ACHN (cell line): ENCODE data around the gene GJB3.
"Not testable (repeated sequence)": the region's sequence is repeated elsewhere in the genome, so short reads cannot be mapped to it uniquely, and the experiment has no call there.

ENCODE experiments used
- DNase-seq: peaks from one replicate; pipeline ENCODE4 v3.0.0-alpha.2; 2015
- in situ Hi-C: cut with HindIII; loops from 2 replicates; pipeline ENCODE4 v1.10.0; 2017; ENCODE audit warnings: low sequenced_read_pairs, low pct_ligation_motif_present, low pct_unique_long_range_greater_than_20kb

GJB3 gene

GRCh38 chr1:34757386-34757785 lies 23.6 kb upstream of the GJB3 start:
- in situ Hi-C loops, result no loop called here
- no peak for DNase-seq

DNA sequence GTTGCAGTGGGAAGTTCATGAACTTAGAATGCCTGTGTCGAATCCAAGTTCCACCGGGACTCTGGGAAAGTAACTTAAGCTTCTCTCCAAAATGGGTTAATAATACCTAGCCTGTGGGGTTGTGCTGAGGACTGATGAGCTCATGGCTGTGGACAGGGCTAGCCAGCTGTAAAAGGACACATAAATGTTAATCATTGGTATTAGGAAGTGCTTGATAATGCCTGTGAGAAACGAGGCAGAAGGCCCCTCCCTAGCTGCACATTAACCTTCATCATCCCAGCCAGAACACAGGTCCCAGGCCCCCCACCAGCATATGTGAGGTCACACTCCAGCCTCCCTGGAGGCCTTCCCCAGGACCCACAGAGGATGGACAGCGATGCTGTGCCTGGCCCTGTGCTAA lies 22.3 kb upstream of the GJB3 start:
- in situ Hi-C loops, result no loop called here
- DNase-seq, result peak; percentile 62

DNA sequence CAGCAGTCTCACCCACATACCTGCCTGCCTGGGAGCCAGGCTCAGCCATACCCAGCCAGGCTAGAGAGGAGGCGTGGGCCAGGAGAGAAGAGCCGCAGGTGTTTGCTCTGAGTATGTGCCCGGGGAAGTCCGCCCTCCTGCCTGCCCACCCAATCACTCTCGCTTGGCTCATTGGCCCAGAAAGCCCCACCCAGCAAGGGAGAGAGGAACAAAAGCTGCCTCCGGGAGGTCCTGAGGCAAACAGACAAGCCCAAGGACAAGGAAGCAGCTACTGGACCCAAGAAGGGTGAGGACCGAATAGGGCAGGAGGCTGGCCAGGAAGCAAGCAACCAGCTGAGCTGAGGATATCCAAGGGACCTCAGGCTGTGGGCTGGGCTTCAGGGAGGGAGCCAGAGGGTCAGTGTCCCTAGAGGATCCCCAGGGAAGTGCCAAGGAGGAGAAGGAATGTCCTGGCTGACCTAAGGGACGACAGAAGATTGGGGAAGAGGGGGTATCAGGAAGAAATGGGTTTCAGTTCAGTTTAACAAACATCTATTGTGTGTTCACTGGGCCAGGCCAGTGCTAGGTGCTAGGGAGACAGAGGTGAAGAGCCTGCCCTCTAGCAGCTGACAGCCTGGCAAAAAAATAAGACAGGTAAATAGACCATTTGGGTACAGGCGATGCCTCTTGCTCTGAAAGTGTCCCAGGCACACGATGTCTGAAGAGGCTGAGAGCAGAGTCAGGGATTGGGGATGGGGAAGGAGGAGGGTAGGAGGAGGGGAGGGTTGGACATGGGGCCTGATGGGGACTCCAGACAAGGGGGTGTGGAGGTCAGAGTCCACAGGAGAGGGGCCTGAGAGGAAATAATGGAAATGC lies 21.3 kb upstream of the GJB3 start, which contains the start of gene GJB4:
Gene GJB4, plus strand, starts transcription at position 238 of the 855 bp plus-strand sequence. CDS start 1,515 bp downstream, outside the sequence.
- DNase-seq, result no peak
- in situ Hi-C loops, result no loop called here

- in situ Hi-C loops, result no loop called here
- DNase-seq, result no peak
These were observed 19.7 kb upstream of the GJB3 start for GRCh38 chr1:34761176-34761761.

- no peak for DNase-seq
- in situ Hi-C loops, result no loop called here
These were observed 19.2 kb upstream of the GJB3 start for GRCh38 chr1:34761776-34762307.

DNA sequence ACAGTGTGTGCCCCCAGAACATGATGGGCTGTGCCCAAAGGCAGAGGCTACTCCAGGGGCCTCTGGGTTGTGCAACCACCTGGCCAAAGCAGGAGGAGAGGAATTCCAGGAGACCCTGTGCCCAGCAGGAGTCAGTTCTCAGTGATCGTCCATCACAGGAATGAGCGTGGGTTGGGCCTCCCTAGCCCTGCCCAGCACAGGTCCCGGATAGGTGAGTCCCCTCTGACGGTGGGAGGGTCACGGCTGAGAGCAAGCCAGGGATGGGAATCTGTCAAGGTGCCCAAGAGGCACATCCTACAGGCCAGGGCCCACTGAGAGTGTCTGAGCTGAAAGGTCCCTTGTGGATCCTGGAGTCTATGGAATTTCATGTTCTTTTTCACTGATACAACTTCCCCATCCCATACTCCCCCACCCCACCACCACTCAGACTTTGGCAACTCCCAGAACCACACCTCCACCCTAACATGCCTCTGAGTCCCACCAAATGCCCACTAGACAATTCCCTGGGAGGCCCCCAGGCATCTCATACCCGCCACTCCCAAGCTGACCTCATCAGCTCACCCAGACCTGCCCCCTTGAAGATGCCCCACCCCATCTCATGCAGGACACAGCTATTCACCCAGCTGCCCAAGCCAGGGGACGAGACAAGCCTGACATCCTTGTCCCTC lies 18.4 kb upstream of the GJB3 start:
- in situ Hi-C loops, result no loop called here
- DNase-seq, result no peak

DNA sequence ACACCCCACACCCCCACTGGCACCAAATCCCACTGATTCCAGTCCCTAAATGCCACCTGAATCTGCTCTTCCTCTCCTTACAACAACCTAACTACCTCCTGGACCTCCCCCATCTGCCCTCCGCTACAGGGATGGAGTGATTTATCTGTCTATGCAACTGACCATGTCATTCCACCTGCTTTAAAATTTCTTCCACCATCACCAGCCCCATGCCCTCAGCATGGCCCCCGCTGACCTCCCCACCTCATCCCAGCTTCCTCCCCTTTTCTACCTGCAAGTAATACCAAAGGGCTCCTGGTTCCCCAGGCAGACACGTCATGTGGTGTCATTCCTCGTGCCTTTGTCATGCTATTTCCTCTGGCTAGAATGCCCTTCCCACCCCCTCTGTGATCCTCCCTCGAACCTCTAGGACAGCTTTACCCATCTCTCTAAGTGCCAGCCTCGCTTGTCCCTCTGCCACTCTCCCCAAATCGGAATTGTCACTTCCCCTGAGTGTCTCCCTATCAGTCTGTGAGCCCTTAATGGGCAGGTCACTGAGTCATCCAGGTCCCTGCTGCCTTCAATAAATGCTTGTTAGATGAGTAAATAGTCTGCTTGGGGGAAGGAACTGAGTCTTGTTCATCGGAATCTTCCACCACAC lies 17.8 kb upstream of the GJB3 start:
- in situ Hi-C loops, result no loop called here
- peak; percentile 62 for DNase-seq

GRCh38 chr1:34768856-34769255 lies 12.2 kb upstream of the GJB3 start:
- in situ Hi-C loops, result no loop called here
- DNase-seq, result no peak

GRCh38 chr1:34770891-34771504 lies 10.0 kb upstream of the GJB3 start:
- DNase-seq, result no peak

DNA sequence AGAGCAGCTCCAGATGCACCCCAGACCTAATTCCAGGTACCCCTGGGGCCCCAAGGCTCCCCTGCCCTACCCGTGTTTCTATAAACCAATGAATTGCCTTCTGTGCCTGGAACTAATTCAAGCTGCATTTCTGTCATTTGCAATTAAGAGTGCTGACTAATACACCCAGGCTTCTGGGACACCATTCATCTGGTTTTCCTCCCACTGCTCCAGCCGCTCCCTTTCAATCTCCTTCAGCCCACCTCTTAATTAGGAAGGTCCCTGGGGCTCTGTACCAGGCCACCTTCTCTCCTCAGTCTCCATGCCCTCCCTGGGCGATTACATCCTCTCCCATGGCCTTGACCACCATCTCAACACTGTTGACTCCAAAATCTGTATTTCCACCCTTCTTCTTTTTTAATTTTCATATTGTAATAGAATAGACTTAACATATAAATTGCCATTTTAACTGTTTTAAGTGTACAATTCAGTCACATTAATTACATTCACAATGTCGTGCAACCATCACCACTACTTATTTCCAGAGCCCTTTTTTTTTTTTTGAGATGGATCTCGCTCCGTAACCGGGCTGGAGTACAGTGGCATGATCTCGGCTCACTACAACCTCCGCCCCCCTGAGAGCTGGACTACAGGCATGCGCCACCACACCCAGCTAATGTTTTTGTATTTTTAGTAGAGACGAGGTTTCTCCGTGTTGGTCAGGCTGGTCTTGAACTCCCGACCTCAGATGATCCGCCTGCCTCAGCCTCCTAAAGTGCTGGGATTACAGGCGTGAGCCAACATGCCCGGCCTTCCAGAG lies 9.2 kb upstream of the GJB3 start:
- DNase-seq, result no peak
- in situ Hi-C loops, result no loop called here

More at GRCh38 chr1:34770891-34771504, 10.0 kb upstream of the GJB3 start:
- in situ Hi-C loops, result no loop called here

GRCh38 chr1:34773114-34773513 lies 7.9 kb upstream of the GJB3 start:
- in situ Hi-C loops, DNase-seq: not testable (repeated sequence)

DNA sequence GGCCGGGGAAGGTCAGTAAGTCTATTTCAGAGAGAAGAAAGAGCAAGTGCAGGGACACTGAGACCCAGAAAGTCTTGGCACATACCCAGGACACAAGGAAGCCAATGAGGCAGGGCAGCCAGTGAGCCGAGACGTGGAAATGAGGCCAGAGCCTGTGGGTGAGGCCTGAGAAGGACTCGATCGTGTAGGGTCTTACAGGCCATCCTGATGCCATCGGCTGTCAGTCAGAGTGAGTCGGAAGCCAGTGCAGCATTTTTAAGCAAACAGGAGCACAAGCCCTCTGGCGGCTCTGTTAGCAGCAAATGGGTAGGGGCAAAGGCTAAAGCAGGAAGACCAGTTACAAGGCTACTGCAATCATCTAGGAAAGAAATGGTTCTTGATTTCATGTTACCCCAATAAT lies 6.1 kb upstream of the GJB3 start:
- DNase-seq, result no peak
- in situ Hi-C loops, result no loop called here

DNA sequence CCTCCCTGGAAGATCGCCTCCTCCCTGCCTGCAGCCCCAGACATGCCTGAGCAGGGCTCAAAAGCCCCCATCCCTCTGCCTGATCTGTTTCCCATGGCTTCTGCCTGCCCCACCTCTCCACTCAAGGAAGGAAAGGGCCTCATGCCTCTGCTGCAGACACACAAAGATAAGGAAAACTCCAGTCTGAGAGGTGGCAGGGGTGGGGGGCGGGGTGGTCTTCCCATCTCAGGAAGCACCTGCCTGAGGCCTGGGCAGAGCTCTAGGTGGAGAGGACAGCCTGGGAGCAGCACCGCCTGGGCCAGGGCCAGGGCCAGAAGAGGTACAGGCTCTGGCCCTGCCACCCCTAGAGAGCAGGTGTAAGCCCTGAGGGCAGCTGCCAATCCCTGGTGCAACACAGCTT lies 4.1 kb upstream of the GJB3 start:
- no peak for DNase-seq
- in situ Hi-C loops, result no loop called here

DNA sequence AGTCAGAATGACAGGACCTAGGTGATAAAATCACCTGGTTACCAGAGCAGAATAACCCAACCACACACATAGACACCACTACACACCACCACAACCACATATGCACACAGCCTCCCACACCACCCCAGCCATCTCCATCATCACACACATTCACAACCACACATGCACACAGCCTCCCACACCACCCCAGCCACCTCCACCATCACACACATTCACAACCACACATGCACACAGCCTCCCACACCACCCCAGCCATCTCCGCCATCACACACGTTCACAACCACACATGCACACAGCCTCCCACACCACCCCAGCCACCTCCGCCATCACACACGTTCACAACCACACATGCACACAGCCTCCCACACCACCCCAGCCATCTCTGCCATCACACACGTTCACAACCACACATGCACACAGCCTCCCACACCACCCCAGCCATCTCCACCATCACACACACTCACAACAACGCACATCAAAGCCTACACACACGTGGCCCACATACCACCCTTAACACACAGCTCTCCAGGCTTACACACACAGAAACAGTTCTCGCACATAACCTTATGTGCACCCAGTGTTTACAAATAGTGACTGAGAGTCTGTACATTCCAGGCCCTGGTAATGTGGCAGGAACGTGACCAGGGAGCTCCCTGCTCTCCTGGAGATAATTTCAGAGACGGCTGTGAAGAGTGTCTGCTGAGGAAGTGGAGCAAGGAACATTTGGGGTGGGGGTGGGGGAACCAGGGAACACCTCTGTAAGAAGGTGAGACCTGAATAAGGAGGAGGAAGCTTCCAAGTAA lies 3.3 kb upstream of the GJB3 start:
- in situ Hi-C loops, result no loop called here
- no peak for DNase-seq

GRCh38 chr1:34778381-34778780 lies 2.6 kb upstream of the GJB3 start:
- in situ Hi-C loops, result no loop called here
- DNase-seq, result no peak

DNA sequence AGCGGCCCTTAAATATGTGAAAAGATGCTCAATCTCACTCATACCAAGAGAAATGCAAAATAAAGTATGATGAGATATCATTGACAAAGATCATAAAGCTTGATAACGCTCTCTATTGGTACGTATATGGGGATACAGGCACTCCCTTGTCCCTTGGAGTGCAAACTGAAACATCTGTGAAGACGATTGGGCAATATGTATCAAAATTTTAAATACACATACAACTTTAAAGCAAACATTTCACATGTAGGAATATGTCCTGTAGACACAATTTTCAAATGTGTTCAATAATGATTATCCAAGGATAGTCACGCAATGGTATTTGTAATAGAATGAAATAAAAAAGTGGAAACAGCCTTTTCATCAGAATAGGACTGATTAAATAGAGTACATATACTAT lies 2.0 kb upstream of the GJB3 start:
- DNase-seq, result no peak
- in situ Hi-C loops, result no loop called here

- in situ Hi-C loops, result no loop called here
- DNase-seq, result no peak
These were observed 1.5 kb upstream of the GJB3 start for GRCh38 chr1:34779526-34779925.
